Psoas muscle (tissue), 8 donors: ENCODE measurements around the gene COL4A4. TPM values are rescaled to one million over a fixed set of nuclear protein-coding genes. Genes with fewer than 3 reads are reported as not detected.
A peak's percentile ranks its signal among the peaks of the same experiment; 100 is the strongest.

Experiments
- ATAC-seq, 4 donors: fragments of 200-7000 bp; cut with Tn5 transposase; one replicate each; pipeline ENCODE4 v1.9.1; 2020; ENCODE audit warnings: moderate library complexity in 3 of 4, mild to moderate bottlenecking in 2 of 4
- DNase-seq, 2 donors: peaks; one replicate each; pipeline ENCODE4 v3.0.0-alpha.2; 2020
- H3K27ac ChIP-seq: fragments of 200-600 bp; one replicate; pipeline ENCODE4 v1.8.0; 2022
- H3K27me3 ChIP-seq, 3 donors: fragments of 200-600 bp in 1 of 3; one replicate each; pipeline versions ENCODE4 v1.6.1 to v1.8.0; 2013 to 2022; ENCODE audit warnings: low read length in 2 of 3, mild to moderate bottlenecking in 2 of 3, moderate library complexity in 1 of 3; ENCODE audit not compliant: insufficient read depth in 3 of 3
- H3K36me3 ChIP-seq, 2 donors: fragments of 200-600 bp in 1 of 2; one replicate each; pipeline versions ENCODE4 v1.6.1 to v1.8.0; 2013 to 2022; ENCODE audit warnings: low read depth in 1 of 2, mild to moderate bottlenecking in 1 of 2, moderate library complexity in 1 of 2; ENCODE audit not compliant: insufficient read depth in 1 of 2
- H3K4me1 ChIP-seq: fragments of 200-600 bp; one replicate; pipeline ENCODE4 v1.8.0; 2022
- H3K4me3 ChIP-seq: fragments of 200-600 bp; one replicate; pipeline ENCODE4 v1.8.0; 2022; ENCODE audit warnings: mild to moderate bottlenecking
- H3K9me3 ChIP-seq: fragments of 200-600 bp; one replicate; pipeline ENCODE4 v1.8.0; 2022
- WGBS, 3 donors: extraction: QIAGEN DNeasy Blood & Tissue Kit; methylation state at CpG; one replicate each; pipeline versions ENCODE4 v1.1.6 to v1.1.7; 2013; 5-methylcytosine and 5-hydroxymethylcytosine counted together
- intact Hi-C, 2 donors: fragments of 100-400 bp; cut with DNase I; formaldehyde crosslinking; loops; one replicate each; pipeline versions ENCODE4 v1.11.0 to v1.14.2; 2022
- polyA plus RNA-seq, 3 donors: library from polyadenylated mRNA; stranded (reverse); fragments of 200-250 nt; gene quantifications; one replicate each; pipeline ENCODE4 v1.2.3, GENCODE V29; 2013
- total RNA-seq, 4 donors: library from RNA; stranded (reverse); fragmentation: NEBNext Ultra II Directional in 2 of 4; extraction: Animal tissue kit (Norgen Biotek cat#: 25700) in 2 of 4; gene quantifications; one replicate each; pipeline versions ENCODE4 v1.2.1 to v1.2.4, GENCODE V29; 2021 to 2023
- TF ChIP-seq, protein P1 (sequence below): fragments of 200-600 bp; IDR thresholded peaks from one replicate; pipeline ENCODE4 v1.8.0; 2022; ENCODE audit warnings: antibody characterized with exemption
- donor health status: healthy with polysubstance abuse.
- donor health status: DM: no; HTN: no; CAD: no; lungs with moderate emphysema.
- donor health status: Bipolar disorder and iron deficiency.
- donor health status: healthy.
- donor health status: DM: yes; HTN: yes; CAD: no.
- donor health status: DM: no; HTN: no; CAD: no.
- donor health status: DM: no; HTN: no; CAD: no.
- donor health status: DM: yes; HTN: yes; CAD: no.

The COL4A4 gene
- total and polyA plus RNA-seq, 7 donors: 1.7 to 16.0 (median 4.6) TPM

DNA sequence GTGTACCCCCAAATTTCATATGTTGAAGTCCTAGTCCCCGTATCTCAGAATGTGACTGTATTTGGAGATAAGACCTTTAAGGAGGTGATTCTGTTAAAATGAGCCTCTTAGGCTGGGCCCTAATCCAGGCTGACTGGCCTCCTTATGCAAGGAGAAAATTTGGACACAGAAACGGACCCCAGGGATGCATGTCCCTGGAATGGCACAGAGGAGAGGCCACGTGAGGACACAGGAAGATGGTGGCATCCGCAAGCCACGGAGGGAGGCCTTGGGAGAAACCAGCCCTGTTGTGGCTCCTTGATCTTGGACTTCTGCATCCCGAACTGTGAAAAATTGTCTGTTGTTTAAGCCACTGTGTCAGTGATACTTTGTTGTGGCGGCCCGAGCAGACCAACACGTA is 150.7 kb downstream of the COL4A4 start:
- Histone ChIP-seq H3K27me3 (no peaks in the 10 kb centered on the region), H3K36me3 (peaks cover 0 to 46% of the 10 kb centered on the region in 2 donors), H3K4me1 (no peaks in the 10 kb centered on the region), H3K4me3 (no peak overlapping the region), H3K27ac (no peak overlapping the region), H3K9me3 (no peaks in the 10 kb centered on the region)
- intact Hi-C loops: no loop called here
- DNase-seq (no peak), ATAC-seq (no peak)
- 84 to 85% (median 84%) methylated on average over 9 of the region's 9 CpGs for WGBS, 3 donors
- TF ChIP-seq, protein P1, sequence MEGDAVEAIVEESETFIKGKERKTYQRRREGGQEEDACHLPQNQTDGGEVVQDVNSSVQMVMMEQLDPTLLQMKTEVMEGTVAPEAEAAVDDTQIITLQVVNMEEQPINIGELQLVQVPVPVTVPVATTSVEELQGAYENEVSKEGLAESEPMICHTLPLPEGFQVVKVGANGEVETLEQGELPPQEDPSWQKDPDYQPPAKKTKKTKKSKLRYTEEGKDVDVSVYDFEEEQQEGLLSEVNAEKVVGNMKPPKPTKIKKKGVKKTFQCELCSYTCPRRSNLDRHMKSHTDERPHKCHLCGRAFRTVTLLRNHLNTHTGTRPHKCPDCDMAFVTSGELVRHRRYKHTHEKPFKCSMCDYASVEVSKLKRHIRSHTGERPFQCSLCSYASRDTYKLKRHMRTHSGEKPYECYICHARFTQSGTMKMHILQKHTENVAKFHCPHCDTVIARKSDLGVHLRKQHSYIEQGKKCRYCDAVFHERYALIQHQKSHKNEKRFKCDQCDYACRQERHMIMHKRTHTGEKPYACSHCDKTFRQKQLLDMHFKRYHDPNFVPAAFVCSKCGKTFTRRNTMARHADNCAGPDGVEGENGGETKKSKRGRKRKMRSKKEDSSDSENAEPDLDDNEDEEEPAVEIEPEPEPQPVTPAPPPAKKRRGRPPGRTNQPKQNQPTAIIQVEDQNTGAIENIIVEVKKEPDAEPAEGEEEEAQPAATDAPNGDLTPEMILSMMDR: no peak

DNA sequence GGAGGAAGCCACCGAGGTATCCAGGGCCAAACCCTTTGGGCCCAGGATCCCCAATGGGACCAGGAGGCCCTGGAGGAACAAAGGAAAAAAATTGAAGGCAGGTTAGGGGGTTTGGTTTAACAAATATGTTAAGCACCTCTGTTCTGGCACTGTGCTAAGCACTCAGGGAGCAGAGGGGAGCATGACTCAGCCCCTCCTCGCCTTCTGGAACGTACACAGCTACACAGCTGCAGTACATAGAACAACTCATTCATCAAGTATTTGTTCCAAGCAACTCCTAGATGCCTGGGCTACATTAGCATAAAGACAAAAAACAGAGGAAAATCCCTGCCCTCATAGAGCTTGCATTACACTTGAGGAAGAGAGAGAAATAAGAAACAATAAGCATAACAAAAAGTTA is 153.6 kb downstream of the COL4A4 start:
- WGBS, 3 donors: 54 to 68% (median 54%) methylated on average over 3 of the region's 3 CpGs
- TF ChIP-seq, protein P1: no peak
- intact Hi-C loops: no loop called here
- Histone ChIP-seq H3K9me3 (no peaks in the 10 kb centered on the region), H3K4me1 (no peaks in the 10 kb centered on the region), H3K4me3 (no peak overlapping the region), H3K36me3 (peaks cover 0 to 43% of the 10 kb centered on the region in 2 donors), H3K27ac (no peak overlapping the region), H3K27me3 (no peaks in the 10 kb centered on the region)
- DNase-seq: no peak
- peak; percentile 46 to 64 (median 58) for ATAC-seq

DNA sequence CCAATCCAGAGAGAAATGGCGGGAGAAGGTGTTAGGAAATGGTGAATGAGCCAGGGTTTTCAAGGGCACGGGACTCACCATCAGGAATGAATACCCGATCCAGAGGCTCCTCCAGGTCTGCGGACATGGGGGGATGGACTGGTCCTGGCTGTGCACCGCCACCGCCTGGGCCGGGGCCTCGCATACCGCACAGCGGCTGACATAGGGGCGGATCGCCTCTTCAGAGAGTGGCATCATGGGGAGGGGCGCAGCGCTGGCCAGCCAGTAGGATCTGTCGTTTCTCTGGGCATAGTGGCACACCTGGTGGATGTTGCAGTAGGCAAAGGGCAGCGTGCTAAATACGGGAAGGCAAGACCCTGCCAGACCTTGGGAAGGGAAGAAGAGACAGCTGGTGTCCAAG is 156.1 kb downstream of the COL4A4 start:
- Histone ChIP-seq H3K27ac (no peak overlapping the region), H3K4me1 (no peaks in the 10 kb centered on the region), H3K4me3 (no peak overlapping the region), H3K36me3 (peaks cover 0 to 49% of the 10 kb centered on the region in 2 donors), H3K27me3 (no peaks in the 10 kb centered on the region), H3K9me3 (no peaks in the 10 kb centered on the region)
- DNase-seq: no peak
- no peak for ATAC-seq
- intact Hi-C loops: no loop called here
- 95 to 96% (median 95%) methylated on average over 16 to 17 of the region's 17 CpGs for WGBS, 3 donors
- TF ChIP-seq, protein P1: no peak

DNA sequence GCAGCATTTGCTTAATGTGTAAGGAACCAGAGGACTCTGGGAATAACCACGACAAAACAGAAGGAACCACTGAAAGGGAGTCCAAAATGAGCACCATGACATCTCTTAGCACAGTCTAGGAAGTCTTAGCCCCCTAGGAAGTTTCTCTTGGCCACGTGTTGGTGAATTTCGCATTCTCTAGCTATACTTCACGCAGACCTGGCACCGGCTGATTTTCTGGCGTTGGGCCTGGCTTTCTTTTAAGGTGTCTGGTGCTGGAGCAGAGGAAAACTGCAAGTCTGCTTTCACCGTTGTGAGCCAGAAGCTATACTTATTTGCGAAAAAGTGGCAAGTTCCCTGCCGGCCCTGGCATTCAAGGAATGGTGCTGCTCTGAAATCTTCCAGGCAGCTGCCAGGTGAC is 156.9 kb downstream of the COL4A4 start:
- Histone ChIP-seq H3K4me3 (no peak overlapping the region), H3K36me3 (peaks cover 0 to 50% of the 10 kb centered on the region in 2 donors), H3K9me3 (no peaks in the 10 kb centered on the region), H3K27me3 (no peaks in the 10 kb centered on the region), H3K4me1 (no peaks in the 10 kb centered on the region), H3K27ac (no peak overlapping the region)
- intact Hi-C loops: no loop called here
- TF ChIP-seq, protein P1: no peak
- no peak for ATAC-seq
- no peak for DNase-seq
- 69 to 82% (median 81%) methylated on average over 9 of the region's 9 CpGs for WGBS, 3 donors

DNA sequence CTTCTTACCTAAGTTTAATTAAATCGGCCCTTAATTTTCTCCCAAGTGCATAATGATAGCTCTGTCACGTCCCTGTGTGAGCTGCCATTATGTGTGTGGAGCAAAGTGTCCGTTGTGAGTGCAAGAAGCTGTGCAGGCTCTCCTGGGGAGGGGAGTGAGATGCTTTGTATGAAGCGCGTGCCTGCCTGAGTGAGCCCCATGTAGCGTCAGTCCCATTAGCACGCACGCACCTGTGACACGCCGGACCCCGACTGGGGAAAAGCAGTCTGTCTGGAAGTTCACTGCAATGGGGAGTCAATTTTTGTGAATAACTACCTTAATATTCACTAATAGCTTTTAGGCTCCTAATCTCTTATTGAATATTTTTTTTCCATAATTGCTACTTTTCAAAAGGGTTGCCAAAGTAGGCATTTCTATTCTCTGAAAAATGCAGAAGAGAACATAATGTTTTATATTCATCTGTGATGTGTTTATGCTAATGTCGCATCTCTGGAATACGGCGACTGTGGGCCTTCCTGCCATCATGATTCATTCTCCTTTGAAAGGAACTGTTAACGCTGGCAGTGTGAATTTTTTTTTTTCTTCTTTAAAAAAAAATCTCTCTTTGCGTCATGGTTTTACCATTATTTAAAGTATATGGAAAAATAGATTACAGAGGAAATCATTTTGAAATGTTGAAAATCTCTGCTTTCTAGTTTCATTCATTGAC is 157.7 kb downstream of the COL4A4 start:
- TF ChIP-seq, protein P1: no peak
- H3K27ac ChIP-seq: no peak overlapping the region
- DNase-seq: no peak
- no peaks in the 10 kb centered on the region for H3K4me1 ChIP-seq
- 90 to 94% (median 92%) methylated on average over 16 of the region's 16 CpGs for WGBS, 3 donors
- no peaks in the 10 kb centered on the region for H3K9me3 ChIP-seq
- intact Hi-C loops: no loop called here
- peaks cover 0 to 48% of the 10 kb centered on the region in 2 donors for H3K36me3 ChIP-seq
- H3K4me3 ChIP-seq: no peak overlapping the region
- no peaks in the 10 kb centered on the region for H3K27me3 ChIP-seq
- ATAC-seq: no peak
